ENCODE data around the gene TASP1. TPM values are rescaled to one million over a fixed set of nuclear protein-coding genes. Genes with fewer than 3 reads are reported as not detected.

Gene TASP1
- total RNA-seq, 1 experiment from 2014 or later: 25.9 TPM

DNA sequence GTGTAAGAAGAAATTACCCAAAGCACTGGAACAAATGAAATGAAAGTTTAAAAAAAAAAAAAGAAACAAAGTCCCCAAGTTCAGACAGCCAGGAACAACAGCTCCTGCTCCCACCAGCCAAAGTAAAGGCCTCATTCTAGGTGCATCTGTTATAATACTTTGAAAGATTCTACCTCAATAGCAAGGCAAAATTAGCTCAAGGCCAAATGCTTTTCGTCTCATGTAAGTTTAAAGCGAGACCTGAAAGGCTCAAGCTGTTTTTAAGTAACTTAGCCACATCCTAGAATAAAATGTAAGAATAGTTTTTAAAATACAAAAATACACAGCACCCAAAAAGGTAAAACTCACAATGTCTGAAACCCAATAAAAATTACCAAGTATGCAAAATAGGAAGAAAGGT lies 64.7 kb downstream of the TASP1 start:
- DNase-seq: no peak
- BruUV-seq (replicated peaks): no TSS peak
- no peaks in the 10 kb centered on the region for H3K4me1 ChIP-seq (replicated peaks; ENCODE audit: insufficient read depth)
- ChIA-PET POLR2A (ENCODE audit: unreplicated experiment) (interaction anchor here (0.7 kb wide), 1 partner anchor 334 kb away, joined by 10 read pairs; no protein-coding TSS in a partner anchor), CTCF (no interaction called here)
- peaks cover 11% of the 10 kb centered on the region; the same call in 1 of the 2 replicates for H3K36me3 ChIP-seq (ENCODE audit: low read depth)
- H3K9me2 ChIP-seq (ENCODE audit: insufficient read depth): no peaks in the 10 kb centered on the region
- intact Hi-C loops (cut with micrococcal nuclease; ENCODE audit: unreplicated experiment): no loop called here
- no peaks in the 10 kb centered on the region for H3K9me3 ChIP-seq (ENCODE audit: insufficient read depth, low read depth)
- H3K27ac ChIP-seq: no peak overlapping the region
- H3K79me2 ChIP-seq (ENCODE audit: low read depth): no peaks in the 10 kb centered on the region
- H3K4me2 ChIP-seq: no peak overlapping the region
- no peaks in the 10 kb centered on the region for H3K27me3 ChIP-seq (ENCODE audit: insufficient read depth, low read depth)
- no peak overlapping the region for H3K4me3 ChIP-seq
- no peaks in the 10 kb centered on the region for H4K20me1 ChIP-seq (ENCODE audit: insufficient read depth)
- H3F3A ChIP-seq (ENCODE audit: insufficient read depth, low read depth): no peaks in the 10 kb centered on the region; the same call in 1 of the 2 replicates
- no peak overlapping the region for H2AFZ ChIP-seq
- TF ChIP-seq CTCF (conservative IDR thresholded peaks at IDR 0.05) (no peak), EZH2 (IDR thresholded peaks at IDR 0.05; ENCODE audit: low read depth) (no peak)

GRCh38 chr20:13571662-13572061 lies 67.1 kb downstream of the TASP1 start:
- Histone ChIP-seq H3K4me1 (replicated peaks; ENCODE audit: insufficient read depth) (no peaks in the 10 kb centered on the region), H3K4me2 (no peak overlapping the region), H3F3A (ENCODE audit: insufficient read depth, low read depth) (no peaks in the 10 kb centered on the region), H3K9me2 (ENCODE audit: insufficient read depth) (no peaks in the 10 kb centered on the region), H3K27me3 (ENCODE audit: insufficient read depth, low read depth) (no peaks in the 10 kb centered on the region), H3K27ac (no peak overlapping the region), H4K20me1 (ENCODE audit: insufficient read depth) (no peaks in the 10 kb centered on the region), H3K79me2 (ENCODE audit: low read depth) (no peaks in the 10 kb centered on the region), H2AFZ (no peak overlapping the region), H3K36me3 (ENCODE audit: low read depth) (peaks cover 21% of the 10 kb centered on the region; the same call in 1 of the 2 replicates), H3K9me3 (ENCODE audit: insufficient read depth, low read depth) (no peaks in the 10 kb centered on the region), H3K4me3 (no peak overlapping the region)
- no TSS peak for BruUV-seq (replicated peaks)
- intact Hi-C loops (cut with micrococcal nuclease; ENCODE audit: unreplicated experiment): no loop called here
- CTCF ChIA-PET: no interaction called here
- TF ChIP-seq EZH2 (IDR thresholded peaks at IDR 0.05; ENCODE audit: low read depth) (no peak), CTCF (conservative IDR thresholded peaks at IDR 0.05) (no peak)
- POLR2A ChIA-PET (ENCODE audit: unreplicated experiment): no interaction called here
- no peak for DNase-seq

- Histone ChIP-seq H3K4me3 (no peak overlapping the region), H3K27ac (no peak overlapping the region), H2AFZ (no peak overlapping the region), H3K4me2 (no peak overlapping the region), H4K20me1 (ENCODE audit: insufficient read depth) (no peaks in the 10 kb centered on the region), H3K4me1 (replicated peaks; ENCODE audit: insufficient read depth) (no peaks in the 10 kb centered on the region), H3K9me3 (ENCODE audit: insufficient read depth, low read depth) (no peaks in the 10 kb centered on the region), H3K27me3 (ENCODE audit: insufficient read depth, low read depth) (no peaks in the 10 kb centered on the region), H3K9me2 (ENCODE audit: insufficient read depth) (no peaks in the 10 kb centered on the region), H3K79me2 (ENCODE audit: low read depth) (no peaks in the 10 kb centered on the region), H3K36me3 (ENCODE audit: low read depth) (peaks cover 13% of the 10 kb centered on the region; the same call in 1 of the 2 replicates), H3F3A (ENCODE audit: insufficient read depth, low read depth) (no peaks in the 10 kb centered on the region)
- POLR2A ChIA-PET (ENCODE audit: unreplicated experiment): no interaction called here
- intact Hi-C loops (cut with micrococcal nuclease; ENCODE audit: unreplicated experiment): no loop called here
- BruUV-seq (replicated peaks): no TSS peak
- CTCF ChIA-PET: no interaction called here
- TF ChIP-seq EZH2 (IDR thresholded peaks at IDR 0.05; ENCODE audit: low read depth) (no peak), CTCF (conservative IDR thresholded peaks at IDR 0.05) (no peak)
- DNase-seq: no peak
These were observed 71.1 kb downstream of the TASP1 start for GRCh38 chr20:13567663-13568062.

All from PC-9 (cell line).